ENCODE data around the gene UBA5. TPM values are rescaled to one million over a fixed set of nuclear protein-coding genes. Genes with fewer than 3 reads are reported as not detected.
A peak's percentile ranks its signal among the peaks of the same experiment; 100 is the strongest.

Gene UBA5
- total and polyA plus RNA-seq, 8 donors = 32.2 to 49.0 (median 37.7) TPM

GRCh38 chr3:132645058-132645457 lies 15.1 kb upstream of the UBA5 start:
- DNase-seq (no peak), ATAC-seq (no peak), FAIRE-seq (no peak)
- Histone ChIP-seq H3K27me3 (no peaks in the 10 kb centered on the region), H3K4me3 (no peak overlapping the region), H3K27ac (no peak overlapping the region), H3K4me1 (no peaks in the 10 kb centered on the region), H3K36me3 (no peaks in the 10 kb centered on the region), H3K9me3 (no peaks in the 10 kb centered on the region)
- intact Hi-C loops (cut with DNase I) = loop anchor here in 2 of 3 donors (5.0 to 10.0 kb wide), 2 partner anchors 110 to 113 kb away; no protein-coding TSS in a partner anchor
- 71 to 73% methylated on average over 1 of the region's 1 CpG for WGBS, 2 donors
- TF ChIP-seq CTCF (IDR thresholded peaks at IDR 0.05) = no peak

GRCh38 chr3:132650153-132650552 lies 10.0 kb upstream of the UBA5 start:
- no peak for FAIRE-seq
- no peaks in the 10 kb centered on the region for H3K27me3 ChIP-seq
- TF ChIP-seq CTCF (IDR thresholded peaks at IDR 0.05) = no peak
- H3K9me3 ChIP-seq = no peaks in the 10 kb centered on the region
- intact Hi-C loops (cut with DNase I) = no loop called here
- ATAC-seq = no peak
- no peak for DNase-seq
- H3K4me3 ChIP-seq = no peak overlapping the region
- 49 to 93% methylated on average over 1 of the region's 1 CpG for WGBS, 2 donors
- H3K27ac ChIP-seq = no peak overlapping the region
- no peaks in the 10 kb centered on the region for H3K36me3 ChIP-seq
- peaks cover 0 to 6% (median 0%) of the 10 kb centered on the region in 3 donors for H3K4me1 ChIP-seq

- Histone ChIP-seq H3K4me1 (peaks cover 0 to 6% (median 0%) of the 10 kb centered on the region in 3 donors), H3K9me3 (no peaks in the 10 kb centered on the region), H3K27me3 (no peaks in the 10 kb centered on the region), H3K4me3 (no peak overlapping the region), H3K27ac (no peak overlapping the region), H3K36me3 (no peaks in the 10 kb centered on the region)
- WGBS, 2 donors = 80 to 93% methylated on average over 1 of the region's 1 CpG
- DNase-seq = no peak
- FAIRE-seq = no peak
- intact Hi-C loops (cut with DNase I) = no loop called here
- TF ChIP-seq CTCF (IDR thresholded peaks at IDR 0.05) = no peak
- ATAC-seq = peak in 1 of 4 donors; percentile 22
Measured at GRCh38 chr3:132652640-132653270, 7.4 kb upstream of the UBA5 start.

GRCh38 chr3:132654190-132654589 lies 5.9 kb upstream of the UBA5 start:
- no peak overlapping the region for H3K27ac ChIP-seq
- H3K36me3 ChIP-seq = no peaks in the 10 kb centered on the region
- DNase-seq (no peak), ATAC-seq (no peak), FAIRE-seq (no peak)
- no peak overlapping the region for H3K4me3 ChIP-seq
- 66 to 79% methylated on average over 2 of the region's 2 CpGs for WGBS, 2 donors
- TF ChIP-seq CTCF (IDR thresholded peaks at IDR 0.05) = no peak
- H3K27me3 ChIP-seq = no peaks in the 10 kb centered on the region
- no peaks in the 10 kb centered on the region for H3K9me3 ChIP-seq
- intact Hi-C loops (cut with DNase I) = no loop called here
- H3K4me1 ChIP-seq = peaks cover 7 to 12% (median 9%) of the 10 kb centered on the region in 3 donors

GRCh38 chr3:132654721-132655120 lies 5.4 kb upstream of the UBA5 start:
- no peaks in the 10 kb centered on the region for H3K9me3 ChIP-seq
- no peak for DNase-seq
- 36 to 45% methylated on average over 5 of the region's 5 CpGs for WGBS, 2 donors
- no peak for FAIRE-seq
- H3K4me1 ChIP-seq = peaks cover 7 to 12% (median 9%) of the 10 kb centered on the region in 3 donors
- no peaks in the 10 kb centered on the region for H3K36me3 ChIP-seq
- no peak overlapping the region for H3K4me3 ChIP-seq
- H3K27ac ChIP-seq = no peak overlapping the region
- TF ChIP-seq CTCF (IDR thresholded peaks at IDR 0.05) = no peak
- intact Hi-C loops (cut with DNase I) = no loop called here
- no peaks in the 10 kb centered on the region for H3K27me3 ChIP-seq
- no peak for ATAC-seq

All from pancreas (tissue), 10 donors.